BE2C (cell line): ENCODE data around the gene TRPM3.

Experiments used
- DNase-seq: peaks from one replicate; pipeline ENCODE4 v3.0.0-alpha.2; 2020
- H3K27me3 ChIP-seq: fragments of 250-450 bp; sonication (Bioruptor Pico); 2 replicates; pipeline ENCODE4 v1.5.1; 2020; ENCODE audit warnings: mild to moderate bottlenecking
- H3K36me3 ChIP-seq: fragments of 250-450 bp; sonication (Bioruptor Pico); 2 replicates; pipeline ENCODE4 v1.5.1; 2020; ENCODE audit warnings: mild to moderate bottlenecking
- H3K4me1 ChIP-seq: fragments of 250-450 bp; sonication (Bioruptor Pico); 2 replicates; pipeline ENCODE4 v1.5.1; 2020
- H3K4me3 ChIP-seq: 2 replicates; pipeline ENCODE4 v1.5.1; 2011; ENCODE audit warnings: low read depth, low read length
- H3K9me3 ChIP-seq: fragments of 250-450 bp; sonication (Bioruptor Pico); 2 replicates; pipeline ENCODE4 v1.5.1; 2020
- CTCF ChIP-seq: IDR thresholded peaks from 2 replicates; pipeline ENCODE4 v1.5.1; 2012; ENCODE audit warnings: mild to moderate bottlenecking, low read depth, low read length

Gene TRPM3

DNA sequence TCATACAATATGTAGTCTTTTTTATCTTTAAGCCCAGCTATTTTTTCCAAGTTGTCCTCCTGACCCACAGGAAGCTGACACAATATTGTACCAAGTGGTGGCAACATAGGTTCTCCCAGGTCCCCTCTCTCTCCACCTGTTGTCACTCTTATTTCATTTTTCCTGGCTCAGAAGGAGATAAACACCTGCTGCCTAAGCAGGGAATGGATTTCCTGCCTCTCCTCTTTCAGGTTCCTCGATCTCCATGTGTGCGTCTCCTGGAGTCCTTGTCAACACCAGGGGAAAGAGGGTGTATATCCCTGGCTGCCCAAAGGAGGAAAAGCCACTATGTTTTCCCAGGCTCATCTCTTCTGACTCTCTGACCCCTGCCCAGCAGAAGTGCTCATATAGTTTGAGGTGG is 625.2 kb downstream of the TRPM3 start:
- H3K4me3 ChIP-seq: no peak overlapping the region
- TF ChIP-seq CTCF: no peak
- no peaks in the 10 kb centered on the region for H3K27me3 ChIP-seq
- DNase-seq: no peak
- H3K4me1 ChIP-seq: no peaks in the 10 kb centered on the region; the same call in 1 of the 2 replicates
- H3K36me3 ChIP-seq: no peaks in the 10 kb centered on the region
- H3K9me3 ChIP-seq: no peaks in the 10 kb centered on the region

DNA sequence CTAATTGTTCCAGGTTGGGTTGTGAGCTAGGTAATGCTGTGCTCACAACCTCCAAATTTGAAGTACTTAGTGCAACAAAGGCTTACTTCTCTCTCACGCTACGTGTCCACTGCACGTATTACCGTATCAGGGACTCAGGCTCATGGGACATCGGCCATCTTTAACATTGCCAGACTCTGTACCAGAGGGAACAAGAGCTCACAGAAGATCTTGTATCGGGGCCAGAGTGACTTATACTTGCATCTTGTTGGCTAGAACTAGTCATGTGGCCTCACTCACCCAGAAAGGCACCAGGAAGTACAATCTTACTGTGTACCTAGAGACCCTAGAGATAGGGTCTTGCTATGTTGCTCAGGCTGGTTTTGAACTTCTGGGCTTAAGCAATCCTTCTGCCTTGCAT is 625.9 kb downstream of the TRPM3 start:
- DNase-seq: no peak
- H3K27me3 ChIP-seq: no peaks in the 10 kb centered on the region
- H3K4me3 ChIP-seq: no peak overlapping the region
- no peak for TF ChIP-seq CTCF
- H3K36me3 ChIP-seq: no peaks in the 10 kb centered on the region
- H3K4me1 ChIP-seq: no peaks in the 10 kb centered on the region; the same call in 1 of the 2 replicates
- H3K9me3 ChIP-seq: no peaks in the 10 kb centered on the region

- H3K27me3 ChIP-seq: no peaks in the 10 kb centered on the region
- TF ChIP-seq CTCF: no peak
- H3K36me3 ChIP-seq: no peaks in the 10 kb centered on the region
- H3K9me3 ChIP-seq: no peaks in the 10 kb centered on the region
- H3K4me3 ChIP-seq: no peak overlapping the region
- no peaks in the 10 kb centered on the region; the same call in 1 of the 2 replicates for H3K4me1 ChIP-seq
- DNase-seq: no peak
Measured at GRCh38 chr9:70494221-70494620, 627.2 kb downstream of the TRPM3 start.

DNA sequence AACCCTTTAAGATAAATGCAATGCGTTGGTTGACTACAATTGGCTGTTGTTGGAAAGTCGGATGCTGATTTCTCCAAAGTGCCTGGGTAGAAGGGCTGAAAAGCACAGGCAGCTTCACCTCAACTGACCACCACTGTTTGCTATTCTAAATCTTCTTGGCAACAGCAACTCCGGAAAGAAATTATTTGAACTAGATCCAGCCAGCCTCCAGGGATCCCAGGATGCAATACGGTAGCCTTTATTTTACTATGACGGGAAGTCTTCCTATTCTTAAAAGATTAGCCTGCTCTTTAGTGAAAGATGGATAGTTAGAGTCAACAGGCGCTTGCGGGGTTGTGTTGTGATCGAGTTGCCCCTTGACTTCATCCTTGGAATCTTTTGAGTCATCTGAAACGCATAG is 628.4 kb downstream of the TRPM3 start:
- no peaks in the 10 kb centered on the region for H3K27me3 ChIP-seq
- no peak for DNase-seq
- H3K4me1 ChIP-seq: no peaks in the 10 kb centered on the region; the same call in 1 of the 2 replicates
- H3K36me3 ChIP-seq: no peaks in the 10 kb centered on the region
- H3K4me3 ChIP-seq: no peak overlapping the region
- H3K9me3 ChIP-seq: no peaks in the 10 kb centered on the region
- TF ChIP-seq CTCF: no peak

DNA sequence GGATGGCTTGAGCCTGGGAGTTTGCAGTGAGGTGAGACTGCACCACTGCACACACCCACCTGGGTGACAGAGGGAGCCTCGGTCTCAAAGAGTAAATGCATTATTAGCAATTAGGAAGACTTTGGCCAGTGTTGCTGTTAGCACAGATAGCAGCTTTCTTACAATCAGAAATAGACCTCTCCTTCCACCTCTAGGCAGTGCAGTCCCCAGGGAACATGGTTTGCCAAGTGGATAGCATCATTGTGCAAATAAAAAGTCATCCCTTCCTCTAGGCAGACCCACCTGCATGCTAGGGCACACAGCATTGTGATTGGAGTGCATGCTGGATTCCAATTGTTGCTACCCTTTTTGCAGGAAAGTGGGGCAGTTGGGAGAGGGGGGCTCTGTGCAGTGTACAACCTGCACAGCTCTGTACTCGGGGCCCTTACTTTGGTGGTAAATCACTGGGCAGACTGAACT is 629.1 kb downstream of the TRPM3 start:
- H3K4me3 ChIP-seq: no peak overlapping the region
- H3K9me3 ChIP-seq: no peaks in the 10 kb centered on the region
- H3K4me1 ChIP-seq: no peaks in the 10 kb centered on the region; the same call in 1 of the 2 replicates
- no peaks in the 10 kb centered on the region for H3K36me3 ChIP-seq
- H3K27me3 ChIP-seq: no peaks in the 10 kb centered on the region
- no peak for DNase-seq
- TF ChIP-seq CTCF: no peak

DNA sequence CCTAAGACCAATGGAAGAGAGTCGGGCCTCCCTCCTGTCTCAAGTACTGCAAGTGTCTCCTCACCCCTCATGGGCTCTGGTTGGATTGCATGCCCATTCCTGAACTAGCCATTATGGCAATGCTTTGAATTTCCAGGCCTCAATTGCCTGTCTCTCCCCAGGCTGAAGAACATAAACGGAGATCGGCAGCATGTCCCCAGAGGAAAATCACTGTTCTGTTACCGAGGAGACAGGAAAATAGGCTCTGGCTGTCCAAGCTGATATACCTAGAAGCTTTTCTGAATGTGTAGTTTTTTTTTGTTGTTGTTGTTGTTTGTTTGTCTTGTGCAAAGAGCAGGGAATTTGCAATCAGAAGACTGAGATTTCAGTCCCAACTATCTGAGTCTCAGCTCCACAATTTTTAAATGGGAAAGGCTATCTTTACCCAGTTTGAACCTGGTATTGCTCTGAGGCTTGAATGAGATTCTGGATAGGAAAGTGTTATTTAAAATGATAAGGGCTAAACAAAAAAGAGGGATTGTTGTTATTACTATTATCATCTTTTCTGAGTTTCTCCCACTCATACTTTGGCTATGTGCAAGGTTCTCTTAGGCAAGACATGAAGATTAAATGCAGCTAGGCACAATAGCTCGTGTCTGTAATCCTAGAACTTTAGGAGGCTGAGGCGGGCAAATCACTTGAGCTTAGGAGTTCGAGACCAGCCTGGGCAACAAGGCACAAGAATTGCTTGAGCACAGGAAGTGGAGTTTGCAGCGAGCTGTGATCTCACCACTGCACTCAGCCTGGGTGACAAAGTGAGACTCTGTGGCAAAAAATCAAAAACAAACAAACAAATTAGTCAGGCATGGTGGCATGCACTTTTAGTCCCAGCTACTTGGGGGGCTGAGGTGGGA is 629.7 kb downstream of the TRPM3 start:
- no peak for DNase-seq
- no peak overlapping the region for H3K4me3 ChIP-seq
- H3K36me3 ChIP-seq: no peaks in the 10 kb centered on the region
- no peaks in the 10 kb centered on the region; the same call in 1 of the 2 replicates for H3K4me1 ChIP-seq
- no peak for TF ChIP-seq CTCF
- no peaks in the 10 kb centered on the region for H3K27me3 ChIP-seq
- H3K9me3 ChIP-seq: no peaks in the 10 kb centered on the region
